ENCODE data around the gene TMEM238.

TMEM238 gene

GRCh38 chr19:55362990-55363716 lies 20.9 kb downstream of the TMEM238 start, which contains the start of gene GARIN5B:
Gene GARIN5B (minus strand): TSS chr19:55363260. CDS start chr19:55363066, 194 bp downstream.
- TF ChIP-seq CTCF (IDR thresholded peaks at IDR 0.05; ENCODE audit: low read depth, low read length, missing control alignments), result no peak
- no peak for DNase-seq (ENCODE audit: low read depth)
- in situ Hi-C loops (cut with HindIII; ENCODE audit: low sequenced_read_pairs), result no loop called here
- no peak within 1 kb of the TSS for H3K4me3 ChIP-seq (ENCODE audit: low read depth, low read length)

- in situ Hi-C loops (cut with HindIII; ENCODE audit: low sequenced_read_pairs), result no loop called here
- no peak for TF ChIP-seq CTCF (IDR thresholded peaks at IDR 0.05; ENCODE audit: low read depth, low read length, missing control alignments)
- H3K4me3 ChIP-seq (ENCODE audit: low read depth, low read length), result no peak overlapping the region
- no peak for DNase-seq (ENCODE audit: low read depth)
Observed at GRCh38 chr19:55362174-55362989, 21.7 kb downstream of the TMEM238 start.

- in situ Hi-C loops (cut with HindIII; ENCODE audit: low sequenced_read_pairs), result no loop called here
- H3K4me3 ChIP-seq (ENCODE audit: low read depth, low read length), result no peak overlapping the region
- TF ChIP-seq CTCF (IDR thresholded peaks at IDR 0.05; ENCODE audit: low read depth, low read length, missing control alignments), result no peak
- DNase-seq (ENCODE audit: low read depth), result no peak
Observed at GRCh38 chr19:55360902-55361301, 23.2 kb downstream of the TMEM238 start.

- no peak for DNase-seq (ENCODE audit: low read depth)
- no peak overlapping the region for H3K4me3 ChIP-seq (ENCODE audit: low read depth, low read length)
- in situ Hi-C loops (cut with HindIII; ENCODE audit: low sequenced_read_pairs), result loop anchor here (10.0 kb wide), 2 partner anchors 184 to 246 kb away; partner anchors contain the start of genes ZNF524 and ZNF865
- no peak for TF ChIP-seq CTCF (IDR thresholded peaks at IDR 0.05; ENCODE audit: low read depth, low read length, missing control alignments)
Observed at GRCh38 chr19:55358943-55359908, 24.9 kb downstream of the TMEM238 start.

- no peak for TF ChIP-seq CTCF (IDR thresholded peaks at IDR 0.05; ENCODE audit: low read depth, low read length, missing control alignments)
- no peak overlapping the region for H3K4me3 ChIP-seq (ENCODE audit: low read depth, low read length)
- in situ Hi-C loops (cut with HindIII; ENCODE audit: low sequenced_read_pairs), result loop anchor here (10.0 kb wide), 2 partner anchors 184 to 246 kb away; partner anchors contain the start of genes ZNF524 and ZNF865
- DNase-seq (ENCODE audit: low read depth), result no peak
Observed at GRCh38 chr19:55358493-55358892, 25.6 kb downstream of the TMEM238 start.
